Naive B cell (primary cell): ENCODE measurements around the gene SEMA3G. TPM values are rescaled to one million over a fixed set of nuclear protein-coding genes. Genes with fewer than 3 reads are reported as not detected.

Experiments
- ATAC-seq, 2 donors: fragments of 150-1000 bp; cut with Tn5 transposase; 2 replicates each; pipeline ENCODE4 v1.10.0; 2021; ENCODE audit warnings: low read depth in 2 of 2, mild to moderate bottlenecking in 2 of 2, moderate library complexity in 2 of 2
- DNase-seq: peaks from one replicate; pipeline ENCODE4 v3.0.0; 2022
- H3K27ac Mint-ChIP-seq, 6 donors: one replicate each; pipeline ENCODE4 v1.8.0; 2020 to 2022; ENCODE audit warnings: mild to moderate bottlenecking in 6 of 6, mixed read lengths in 6 of 6, moderate library complexity in 5 of 6, inconsistent platforms in 2 of 6
- H3K27me3 Mint-ChIP-seq, 3 donors: one replicate each; pipeline ENCODE4 v1.8.0; 2021 to 2022; ENCODE audit warnings: mixed read lengths in 3 of 3, mild to moderate bottlenecking in 1 of 3
- H3K36me3 Mint-ChIP-seq, 2 donors: one replicate each; pipeline ENCODE4 v1.8.0; 2020 to 2022; ENCODE audit warnings: mixed read lengths in 2 of 2, inconsistent platforms in 1 of 2, mild to moderate bottlenecking in 1 of 2
- H3K4me1 Mint-ChIP-seq, 3 donors: one replicate each; pipeline ENCODE4 v1.8.0; 2020 to 2022; ENCODE audit warnings: mixed read lengths in 3 of 3, inconsistent platforms in 1 of 3, mild to moderate bottlenecking in 1 of 3, moderate library complexity in 1 of 3
- H3K4me3 Mint-ChIP-seq, 8 donors: one replicate each; pipeline ENCODE4 v1.8.0; 2020 to 2022; ENCODE audit warnings: mild to moderate bottlenecking in 8 of 8, mixed read lengths in 8 of 8, moderate library complexity in 8 of 8, inconsistent platforms in 2 of 8
- H3K9me3 Mint-ChIP-seq, 7 donors: one replicate each; pipeline ENCODE4 v1.8.0; 2020 to 2022; ENCODE audit warnings: mixed read lengths in 7 of 7, mild to moderate bottlenecking in 5 of 7, inconsistent platforms in 2 of 7, moderate library complexity in 1 of 7
- polyA plus RNA-seq, 6 donors: library from polyadenylated mRNA; unstranded; fragments of 300-500 nt; fragmentation: Illumina TruSeq; gene quantifications; one replicate each; pipeline ENCODE4 v1.2.3, GENCODE V29; 2021; ENCODE audit warnings: low read depth in 6 of 6

The SEMA3G gene
- polyA plus RNA-seq, 6 donors from 2014 or later: not detected

GRCh38 chr3:52396011-52396906 is 48.6 kb downstream of the SEMA3G start:
- H3K36me3 Mint-ChIP-seq: peaks cover 0 to 19% of the 10 kb centered on the region in 2 donors
- no peak overlapping the region for H3K27ac Mint-ChIP-seq
- H3K4me3 Mint-ChIP-seq: no peak overlapping the region
- no peaks in the 10 kb centered on the region for H3K27me3 Mint-ChIP-seq
- DNase-seq (no peak), ATAC-seq (no peak)
- H3K4me1 Mint-ChIP-seq: peaks cover 0 to 6% (median 0%) of the 10 kb centered on the region in 3 donors
- no peaks in the 10 kb centered on the region for H3K9me3 Mint-ChIP-seq

- Mint-ChIP-seq H3K4me1 (peaks cover 0 to 6% (median 0%) of the 10 kb centered on the region in 3 donors), H3K27ac (no peak overlapping the region), H3K4me3 (no peak overlapping the region), H3K27me3 (no peaks in the 10 kb centered on the region), H3K9me3 (no peaks in the 10 kb centered on the region), H3K36me3 (peaks cover 0 to 20% of the 10 kb centered on the region in 2 donors)
- DNase-seq: no peak
- ATAC-seq: no peak
Observed at GRCh38 chr3:52395503-52395865, 49.4 kb downstream of the SEMA3G start.

DNA sequence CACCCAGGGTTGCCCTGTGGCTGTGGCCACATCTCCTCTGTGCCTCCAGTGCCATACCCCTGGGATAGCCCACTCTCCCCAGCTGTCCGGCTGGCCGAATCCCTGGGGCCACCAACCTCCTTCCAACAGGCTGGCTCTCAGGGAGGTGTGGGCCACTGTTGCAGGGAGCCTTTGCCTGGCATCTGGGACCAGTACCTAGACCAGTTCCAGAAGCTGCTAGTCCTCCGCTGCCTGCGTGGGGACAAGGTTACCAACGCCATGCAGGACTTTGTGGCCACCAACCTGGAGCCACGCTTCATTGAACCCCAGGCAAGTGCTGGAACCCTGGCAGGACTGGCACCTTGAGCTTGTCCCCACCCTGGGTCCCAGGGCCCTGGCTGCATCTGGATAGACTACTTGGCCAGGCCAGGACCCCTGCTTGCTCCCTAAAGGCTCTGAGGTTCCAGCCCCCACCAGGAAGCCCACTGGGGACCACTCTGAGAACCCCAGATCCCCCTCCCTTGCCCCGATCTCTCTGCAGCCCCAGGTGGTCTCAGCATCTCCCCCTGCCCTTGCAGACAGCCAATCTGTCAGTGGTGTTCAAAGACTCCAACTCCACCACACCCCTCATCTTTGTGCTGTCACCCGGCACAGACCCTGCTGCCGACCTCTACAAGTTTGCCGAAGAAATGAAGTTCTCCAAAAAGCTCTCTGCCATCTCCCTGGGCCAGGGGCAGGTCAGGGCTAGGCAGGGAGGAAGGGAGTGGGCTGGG is 50.0 kb downstream of the SEMA3G start:
- DNase-seq (no peak), ATAC-seq (no peak)
- Mint-ChIP-seq H3K4me1 (peaks cover 0 to 6% (median 0%) of the 10 kb centered on the region in 3 donors), H3K4me3 (no peak overlapping the region), H3K9me3 (no peaks in the 10 kb centered on the region), H3K27me3 (no peaks in the 10 kb centered on the region), H3K36me3 (peaks cover 0 to 20% of the 10 kb centered on the region in 2 donors), H3K27ac (no peak overlapping the region)

DNA sequence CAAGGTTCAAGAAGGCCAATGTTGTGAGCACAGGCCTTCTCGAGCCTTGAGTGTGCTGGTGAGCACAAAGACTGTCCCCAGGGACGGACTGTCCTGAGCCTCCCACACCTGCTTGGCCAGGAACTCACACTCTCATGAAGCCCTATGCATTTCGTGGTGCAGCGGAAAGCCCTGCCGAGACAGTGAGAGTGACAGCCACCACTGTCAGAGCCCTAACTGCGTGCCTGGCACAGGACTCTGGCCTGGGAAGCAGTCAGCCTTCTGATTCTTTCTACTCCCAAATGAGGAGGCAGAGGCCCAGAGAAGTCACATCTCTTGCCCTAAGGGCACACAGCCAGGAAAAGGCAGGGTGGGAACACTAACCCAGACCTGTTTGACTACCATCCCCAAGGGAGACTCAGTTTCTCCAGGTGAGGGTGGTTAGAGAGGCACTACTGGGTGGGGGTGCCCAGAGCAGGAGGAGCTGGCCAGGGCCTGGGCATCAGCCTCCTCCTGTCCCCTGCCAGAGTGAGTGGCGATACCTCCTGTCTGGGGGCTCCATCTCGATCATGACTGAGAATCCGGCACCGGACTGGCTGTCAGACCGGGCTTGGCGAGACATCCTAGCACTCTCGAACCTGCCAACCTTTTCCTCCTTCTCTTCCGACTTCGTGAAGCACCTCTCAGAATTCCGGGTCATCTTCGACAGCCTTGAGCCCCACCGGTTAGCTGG is 50.8 kb downstream of the SEMA3G start:
- H3K27me3 Mint-ChIP-seq: no peaks in the 10 kb centered on the region
- DNase-seq: no peak
- no peak for ATAC-seq
- H3K4me3 Mint-ChIP-seq: no peak overlapping the region
- H3K4me1 Mint-ChIP-seq: peaks cover 0 to 6% (median 0%) of the 10 kb centered on the region in 3 donors
- peak overlapping the region in 1 of 6 donors; percentile 29 for H3K27ac Mint-ChIP-seq
- H3K36me3 Mint-ChIP-seq: peaks cover 0 to 20% of the 10 kb centered on the region in 2 donors
- no peaks in the 10 kb centered on the region for H3K9me3 Mint-ChIP-seq

GRCh38 chr3:52393131-52393807 is 51.6 kb downstream of the SEMA3G start:
- Mint-ChIP-seq H3K4me3 (no peak overlapping the region), H3K27me3 (no peaks in the 10 kb centered on the region), H3K36me3 (peaks cover 0 to 20% of the 10 kb centered on the region in 2 donors), H3K9me3 (no peaks in the 10 kb centered on the region), H3K27ac (no peak overlapping the region), H3K4me1 (peaks cover 0 to 6% (median 0%) of the 10 kb centered on the region in 3 donors)
- ATAC-seq (no peak), DNase-seq (no peak)

DNA sequence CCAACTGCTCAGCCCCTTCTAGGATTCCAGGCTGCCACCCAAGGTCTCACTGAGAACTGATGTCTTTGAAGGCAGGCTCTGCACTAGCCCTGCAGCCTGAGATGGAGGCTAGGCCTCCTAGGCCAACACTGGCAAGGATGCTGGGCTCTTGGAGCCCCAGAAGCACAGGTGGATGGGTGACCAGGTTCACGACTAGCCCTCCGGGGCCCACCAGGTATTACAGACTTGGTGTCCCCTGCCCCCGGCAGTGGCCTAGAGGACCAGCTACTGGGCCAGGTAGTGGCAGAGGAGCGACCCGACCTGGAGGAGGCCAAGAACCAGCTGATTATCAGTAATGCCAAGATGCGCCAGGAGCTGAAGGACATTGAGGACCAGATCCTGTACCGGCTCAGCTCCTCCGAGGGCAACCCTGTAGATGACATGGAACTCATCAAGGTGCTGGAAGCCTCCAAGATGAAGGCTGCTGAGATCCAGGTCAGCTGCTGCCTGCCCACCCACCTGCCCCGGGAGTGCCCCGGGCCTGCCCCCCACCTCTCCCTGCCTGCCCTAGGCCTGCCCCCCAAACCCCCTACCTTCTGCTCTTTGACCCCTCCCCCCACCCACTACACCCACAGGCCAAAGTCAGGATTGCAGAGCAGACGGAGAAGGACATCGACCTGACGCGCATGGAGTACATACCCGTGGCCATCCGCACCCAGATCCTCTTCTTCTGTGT is 52.5 kb downstream of the SEMA3G start:
- Mint-ChIP-seq H3K27ac (no peak overlapping the region), H3K36me3 (peaks cover 0 to 20% of the 10 kb centered on the region in 2 donors), H3K9me3 (no peaks in the 10 kb centered on the region), H3K27me3 (no peaks in the 10 kb centered on the region), H3K4me3 (no peak overlapping the region), H3K4me1 (peaks cover 0 to 6% (median 0%) of the 10 kb centered on the region in 3 donors)
- DNase-seq: no peak
- ATAC-seq: no peak

GRCh38 chr3:52391096-52391495 is 53.8 kb downstream of the SEMA3G start:
- Mint-ChIP-seq H3K36me3 (peaks cover 0 to 20% of the 10 kb centered on the region in 2 donors), H3K4me1 (peaks cover 0 to 6% (median 0%) of the 10 kb centered on the region in 3 donors), H3K27ac (no peak overlapping the region), H3K4me3 (no peak overlapping the region), H3K27me3 (no peaks in the 10 kb centered on the region), H3K9me3 (no peaks in the 10 kb centered on the region)
- DNase-seq: no peak
- ATAC-seq: no peak

- Mint-ChIP-seq H3K9me3 (no peaks in the 10 kb centered on the region), H3K27me3 (no peaks in the 10 kb centered on the region), H3K36me3 (peaks cover 0 to 20% of the 10 kb centered on the region in 2 donors), H3K27ac (no peak overlapping the region), H3K4me1 (peaks cover 0 to 9% (median 0%) of the 10 kb centered on the region in 3 donors), H3K4me3 (no peak overlapping the region)
- ATAC-seq (no peak), DNase-seq (no peak)
Observed at GRCh38 chr3:52388933-52389332, 56.0 kb downstream of the SEMA3G start.

GRCh38 chr3:52388348-52388821 is 56.5 kb downstream of the SEMA3G start:
- peaks cover 0 to 18% of the 10 kb centered on the region in 2 donors for H3K36me3 Mint-ChIP-seq
- H3K27ac Mint-ChIP-seq: no peak overlapping the region
- no peak for ATAC-seq
- DNase-seq: no peak
- H3K27me3 Mint-ChIP-seq: no peaks in the 10 kb centered on the region
- peaks cover 0 to 9% (median 0%) of the 10 kb centered on the region in 3 donors for H3K4me1 Mint-ChIP-seq
- no peaks in the 10 kb centered on the region for H3K9me3 Mint-ChIP-seq
- no peak overlapping the region for H3K4me3 Mint-ChIP-seq

DNA sequence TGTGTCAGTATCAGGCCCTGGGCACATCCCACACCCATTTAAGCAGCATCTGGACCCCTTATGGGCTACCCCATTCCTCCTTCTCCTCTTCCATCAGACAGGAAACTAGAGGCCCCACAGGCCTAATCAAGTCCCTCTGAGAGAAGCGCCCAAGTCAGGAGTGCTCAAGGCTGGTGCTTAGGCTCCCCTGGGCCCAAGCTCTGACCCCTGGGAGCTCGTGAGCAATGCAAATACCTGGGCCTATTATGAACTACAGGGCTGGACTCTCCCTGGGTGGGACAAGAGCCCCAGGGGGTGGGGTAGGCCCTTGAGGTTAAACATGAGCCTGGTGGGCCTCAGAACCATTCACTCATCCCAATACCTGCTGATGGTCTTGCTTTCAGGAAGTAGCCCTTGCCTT is 57.4 kb downstream of the SEMA3G start:
- no peak for DNase-seq
- H3K27ac Mint-ChIP-seq: no peak overlapping the region

GRCh38 chr3:52385157-52385556 is 59.7 kb downstream of the SEMA3G start:
- Mint-ChIP-seq H3K36me3 (no peaks in the 10 kb centered on the region), H3K4me3 (no peak overlapping the region), H3K27me3 (no peaks in the 10 kb centered on the region), H3K9me3 (no peaks in the 10 kb centered on the region), H3K4me1 (peaks cover 0 to 6% (median 3%) of the 10 kb centered on the region in 3 donors), H3K27ac (peak overlapping the region in 2 of 6 donors; percentile 69 to 75)
- no peak for DNase-seq
- ATAC-seq: peak; percentile 20 to 27

More for the DNA sequence above, 57.4 kb downstream of the SEMA3G start:
- H3K27me3 Mint-ChIP-seq: no peaks in the 10 kb centered on the region
- no peak overlapping the region for H3K4me3 Mint-ChIP-seq
- ATAC-seq: no peak
- H3K4me1 Mint-ChIP-seq: peaks cover 0 to 3% (median 0%) of the 10 kb centered on the region in 3 donors
- no peaks in the 10 kb centered on the region for H3K9me3 Mint-ChIP-seq
- H3K36me3 Mint-ChIP-seq: peaks cover 0 to 10% of the 10 kb centered on the region in 2 donors

GRCh38 chr3:52384019-52384761 is 60.7 kb downstream of the SEMA3G start:
- H3K27me3 Mint-ChIP-seq: no peaks in the 10 kb centered on the region

More at GRCh38 chr3:52384019-52384761, 60.7 kb downstream of the SEMA3G start:
- no peak for ATAC-seq
- H3K36me3 Mint-ChIP-seq: no peaks in the 10 kb centered on the region
- H3K9me3 Mint-ChIP-seq: no peaks in the 10 kb centered on the region
- DNase-seq: no peak
- H3K4me3 Mint-ChIP-seq: no peak overlapping the region
- no peak overlapping the region for H3K27ac Mint-ChIP-seq
- peaks cover 0 to 7% (median 6%) of the 10 kb centered on the region in 3 donors for H3K4me1 Mint-ChIP-seq
